ENCODE results near the gene TMEM266.

The TMEM266 gene

GRCh38 chr15:76201536-76202255 is 141.9 kb downstream of the TMEM266 start:
- DNase-seq (ENCODE audit: low read depth in 4 of 4, low spot score in 1 of 4) = no peak

- DNase-seq (ENCODE audit: low read depth in 4 of 4, low spot score in 1 of 4) = no peak
These were observed 143.7 kb downstream of the TMEM266 start for GRCh38 chr15:76203346-76204108.

- no peak for DNase-seq (ENCODE audit: low read depth in 4 of 4, low spot score in 1 of 4)
These were observed 144.5 kb downstream of the TMEM266 start for GRCh38 chr15:76204109-76204845.

- DNase-seq (ENCODE audit: low read depth in 4 of 4, low spot score in 1 of 4) = no peak
These were observed 145.2 kb downstream of the TMEM266 start for GRCh38 chr15:76204916-76205460.

GRCh38 chr15:76206325-76206976 is 146.7 kb downstream of the TMEM266 start:
- DNase-seq (ENCODE audit: low read depth in 4 of 4, low spot score in 1 of 4) = no peak

- DNase-seq (ENCODE audit: low read depth in 4 of 4, low spot score in 1 of 4) = no peak
These were observed 148.4 kb downstream of the TMEM266 start for GRCh38 chr15:76208084-76208785.

GRCh38 chr15:76208786-76209424 is 149.1 kb downstream of the TMEM266 start:
- DNase-seq (ENCODE audit: low read depth in 4 of 4, low spot score in 1 of 4) = no peak

- DNase-seq (ENCODE audit: low read depth in 4 of 4, low spot score in 1 of 4) = no peak
These were observed 149.7 kb downstream of the TMEM266 start for GRCh38 chr15:76209523-76209922.

- DNase-seq (ENCODE audit: low read depth in 4 of 4, low spot score in 1 of 4) = no peak
These were observed 150.2 kb downstream of the TMEM266 start for GRCh38 chr15:76209942-76210341.

- DNase-seq (ENCODE audit: low read depth in 4 of 4, low spot score in 1 of 4) = no peak
These were observed 155.8 kb downstream of the TMEM266 start for GRCh38 chr15:76215634-76216033.

- no peak for DNase-seq (ENCODE audit: low read depth in 4 of 4, low spot score in 1 of 4)
These were observed 157.5 kb downstream of the TMEM266 start for GRCh38 chr15:76217029-76217881.

GRCh38 chr15:76217882-76218217 is 158.1 kb downstream of the TMEM266 start:
- no peak for DNase-seq (ENCODE audit: low read depth in 4 of 4, low spot score in 1 of 4)

GRCh38 chr15:76221085-76221767 is 161.4 kb downstream of the TMEM266 start:
- DNase-seq (ENCODE audit: low read depth in 4 of 4, low spot score in 1 of 4) = no peak

GRCh38 chr15:76222159-76222558 is 162.4 kb downstream of the TMEM266 start:
- DNase-seq (ENCODE audit: low read depth in 4 of 4, low spot score in 1 of 4) = no peak

GRCh38 chr15:76223521-76223920 is 163.7 kb downstream of the TMEM266 start:
- no peak for DNase-seq (ENCODE audit: low read depth in 4 of 4, low spot score in 1 of 4)

- DNase-seq (ENCODE audit: low read depth in 4 of 4, low spot score in 1 of 4) = no peak
These were observed 169.5 kb downstream of the TMEM266 start for GRCh38 chr15:76229266-76229665.

GRCh38 chr15:76233921-76234320 is 174.1 kb downstream of the TMEM266 start:
- DNase-seq (ENCODE audit: low read depth in 4 of 4, low spot score in 1 of 4) = no peak

GRCh38 chr15:76234337-76234889 is 174.6 kb downstream of the TMEM266 start:
- DNase-seq (ENCODE audit: low read depth in 4 of 4, low spot score in 1 of 4) = no peak

All from stimulated activated CD4-positive, alpha-beta T cell treated with anti-CD3 and anti-CD28 coated beads, Interleukin-1b, Interleukin-23, amount 100 ng/mL, for 24 hours (primary cell).